ENCODE measurements around the gene DNAH10. TPM values are rescaled to one million over a fixed set of nuclear protein-coding genes. Genes with fewer than 3 reads are reported as not detected.

Gene DNAH10
- total and polyA plus RNA-seq, 2 experiments from 2014 or later, result 0.22 to 0.60 TPM

DNA sequence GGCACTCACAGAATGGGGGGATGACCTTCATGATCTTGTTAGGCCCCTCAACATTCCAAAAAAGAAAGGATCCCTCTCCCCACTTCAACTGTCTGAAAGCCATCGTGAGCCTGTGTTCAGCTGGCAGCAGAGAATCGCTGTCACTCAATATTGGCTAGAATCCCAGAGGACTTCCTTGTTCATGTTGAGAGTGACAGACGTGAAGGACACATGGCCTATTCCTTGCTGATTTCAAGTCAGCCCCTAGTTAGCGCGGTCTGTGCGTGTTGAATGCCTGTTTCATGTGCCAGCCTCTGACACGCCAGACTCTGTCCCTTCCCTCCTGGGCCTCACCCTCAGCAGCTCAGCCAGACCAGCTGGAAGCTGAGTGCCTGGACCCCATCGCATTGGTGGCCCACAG lies 43.1 kb downstream of the DNAH10 start:
- Histone ChIP-seq H2AFZ (no peak overlapping the region), H3K9me3 (ENCODE audit: low read depth) (no peaks in the 10 kb centered on the region), H3K36me3 (replicated peaks; ENCODE audit: insufficient read depth, low read depth) (no peaks in the 10 kb centered on the region), H3K9me2 (replicated peaks; ENCODE audit: insufficient read depth) (no peaks in the 10 kb centered on the region), H3K79me2 (no peaks in the 10 kb centered on the region), H3K27ac (no peak overlapping the region), H3K27me3 (no peaks in the 10 kb centered on the region), H3K4me1 (ENCODE audit: insufficient read depth) (no peaks in the 10 kb centered on the region), H3K4me3 (no peak overlapping the region), H4K20me1 (ENCODE audit: insufficient read depth, poor library complexity, severe bottlenecking) (no peaks in the 10 kb centered on the region), H3K4me2 (no peak overlapping the region)
- no peak for TF ChIP-seq EZH2phosphoT487 (IDR thresholded peaks at IDR 0.05; ENCODE audit: low read depth, severe bottlenecking, unreplicated experiment)
- TF ChIP-seq, protein P1, sequence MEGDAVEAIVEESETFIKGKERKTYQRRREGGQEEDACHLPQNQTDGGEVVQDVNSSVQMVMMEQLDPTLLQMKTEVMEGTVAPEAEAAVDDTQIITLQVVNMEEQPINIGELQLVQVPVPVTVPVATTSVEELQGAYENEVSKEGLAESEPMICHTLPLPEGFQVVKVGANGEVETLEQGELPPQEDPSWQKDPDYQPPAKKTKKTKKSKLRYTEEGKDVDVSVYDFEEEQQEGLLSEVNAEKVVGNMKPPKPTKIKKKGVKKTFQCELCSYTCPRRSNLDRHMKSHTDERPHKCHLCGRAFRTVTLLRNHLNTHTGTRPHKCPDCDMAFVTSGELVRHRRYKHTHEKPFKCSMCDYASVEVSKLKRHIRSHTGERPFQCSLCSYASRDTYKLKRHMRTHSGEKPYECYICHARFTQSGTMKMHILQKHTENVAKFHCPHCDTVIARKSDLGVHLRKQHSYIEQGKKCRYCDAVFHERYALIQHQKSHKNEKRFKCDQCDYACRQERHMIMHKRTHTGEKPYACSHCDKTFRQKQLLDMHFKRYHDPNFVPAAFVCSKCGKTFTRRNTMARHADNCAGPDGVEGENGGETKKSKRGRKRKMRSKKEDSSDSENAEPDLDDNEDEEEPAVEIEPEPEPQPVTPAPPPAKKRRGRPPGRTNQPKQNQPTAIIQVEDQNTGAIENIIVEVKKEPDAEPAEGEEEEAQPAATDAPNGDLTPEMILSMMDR (IDR thresholded peaks at IDR 0.05; ENCODE audit: poor library complexity), result no peak
- no peak for TF ChIP-seq EZH2 (IDR thresholded peaks at IDR 0.05; ENCODE audit: borderline replicate concordance)
- 93% methylated on average over 8 of the region's 8 CpGs for WGBS (ENCODE audit: low lambda C conversion rate, missing lambda C conversion rate)
- DNase-seq (ENCODE audit: low spot score), result no peak

DNA sequence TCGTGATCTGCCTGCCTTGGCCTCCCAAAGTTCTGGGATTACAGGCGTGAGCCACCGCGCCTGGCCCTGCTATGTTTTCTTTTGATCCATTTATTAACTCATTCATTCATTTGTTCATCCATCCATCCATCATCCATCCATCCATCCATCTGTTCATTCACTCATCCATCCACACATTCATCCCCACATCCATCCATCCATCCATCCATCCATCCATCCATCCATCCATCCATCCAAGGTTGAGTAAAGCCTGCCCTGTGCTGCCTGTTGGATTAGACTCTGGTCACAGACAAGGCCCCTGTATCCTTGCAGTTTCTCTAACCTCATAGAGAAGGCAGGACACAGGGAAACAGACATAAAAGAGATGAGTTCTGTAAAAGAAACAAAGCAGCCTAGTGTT lies 44.9 kb downstream of the DNAH10 start:
- DNase-seq (ENCODE audit: low spot score), result no peak
- no peaks in the 10 kb centered on the region for H3K79me2 ChIP-seq
- H3K36me3 ChIP-seq (replicated peaks; ENCODE audit: insufficient read depth, low read depth), result no peaks in the 10 kb centered on the region
- H2AFZ ChIP-seq, result no peak overlapping the region
- H3K27me3 ChIP-seq, result no peaks in the 10 kb centered on the region
- H3K27ac ChIP-seq, result no peak overlapping the region
- no peaks in the 10 kb centered on the region for H3K9me3 ChIP-seq (ENCODE audit: low read depth)
- H3K4me3 ChIP-seq, result no peak overlapping the region
- no peaks in the 10 kb centered on the region for H3K9me2 ChIP-seq (replicated peaks; ENCODE audit: insufficient read depth)
- TF ChIP-seq EZH2 (IDR thresholded peaks at IDR 0.05; ENCODE audit: borderline replicate concordance), result no peak
- TF ChIP-seq, protein P1 (IDR thresholded peaks at IDR 0.05; ENCODE audit: poor library complexity), result no peak
- TF ChIP-seq EZH2phosphoT487 (IDR thresholded peaks at IDR 0.05; ENCODE audit: low read depth, severe bottlenecking, unreplicated experiment), result no peak
- no peaks in the 10 kb centered on the region for H3K4me1 ChIP-seq (ENCODE audit: insufficient read depth)
- no peak overlapping the region for H3K4me2 ChIP-seq
- no peaks in the 10 kb centered on the region for H4K20me1 ChIP-seq (ENCODE audit: insufficient read depth, poor library complexity, severe bottlenecking)
- WGBS (ENCODE audit: low lambda C conversion rate, missing lambda C conversion rate), result 93% methylated on average over 4 of the region's 4 CpGs

DNA sequence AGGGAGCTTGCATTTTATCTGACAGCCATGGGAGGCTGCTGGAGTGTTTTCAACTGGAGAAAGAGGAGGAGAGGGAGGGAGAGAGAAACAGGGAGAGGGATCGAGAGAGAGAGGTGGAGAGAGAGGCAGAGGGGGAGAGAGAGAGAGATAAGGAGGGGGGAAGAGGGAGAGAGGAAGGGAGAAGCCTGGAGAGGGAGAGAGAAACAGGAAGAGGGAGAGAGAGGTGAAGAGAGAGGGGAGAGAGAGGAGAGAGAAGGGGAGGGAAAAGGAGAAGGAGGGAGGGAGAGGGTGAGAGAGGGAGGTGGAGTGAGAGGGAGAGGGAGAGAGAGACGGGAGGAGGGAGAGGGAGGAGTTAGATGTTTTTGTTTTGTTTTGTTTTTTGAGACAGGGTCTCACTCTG lies 45.6 kb downstream of the DNAH10 start:
- Histone ChIP-seq H4K20me1 (ENCODE audit: insufficient read depth, poor library complexity, severe bottlenecking) (no peaks in the 10 kb centered on the region), H3K9me3 (ENCODE audit: low read depth) (no peaks in the 10 kb centered on the region), H3K27me3 (no peaks in the 10 kb centered on the region), H3K9me2 (replicated peaks; ENCODE audit: insufficient read depth) (no peaks in the 10 kb centered on the region), H2AFZ (peak overlapping the region; percentile 35), H3K4me3 (no peak overlapping the region), H3K79me2 (no peaks in the 10 kb centered on the region), H3K27ac (no peak overlapping the region), H3K4me2 (no peak overlapping the region), H3K36me3 (replicated peaks; ENCODE audit: insufficient read depth, low read depth) (no peaks in the 10 kb centered on the region), H3K4me1 (ENCODE audit: insufficient read depth) (no peaks in the 10 kb centered on the region)
- TF ChIP-seq, protein P1 (IDR thresholded peaks at IDR 0.05; ENCODE audit: poor library complexity), result no peak
- TF ChIP-seq EZH2 (IDR thresholded peaks at IDR 0.05; ENCODE audit: borderline replicate concordance) (no peak), EZH2phosphoT487 (IDR thresholded peaks at IDR 0.05; ENCODE audit: low read depth, severe bottlenecking, unreplicated experiment) (no peak)
- WGBS (ENCODE audit: low lambda C conversion rate, missing lambda C conversion rate), result no CpG with 5 or more reads among the region's 2 CpGs
- peak; percentile 15 for DNase-seq (ENCODE audit: low spot score)

DNA sequence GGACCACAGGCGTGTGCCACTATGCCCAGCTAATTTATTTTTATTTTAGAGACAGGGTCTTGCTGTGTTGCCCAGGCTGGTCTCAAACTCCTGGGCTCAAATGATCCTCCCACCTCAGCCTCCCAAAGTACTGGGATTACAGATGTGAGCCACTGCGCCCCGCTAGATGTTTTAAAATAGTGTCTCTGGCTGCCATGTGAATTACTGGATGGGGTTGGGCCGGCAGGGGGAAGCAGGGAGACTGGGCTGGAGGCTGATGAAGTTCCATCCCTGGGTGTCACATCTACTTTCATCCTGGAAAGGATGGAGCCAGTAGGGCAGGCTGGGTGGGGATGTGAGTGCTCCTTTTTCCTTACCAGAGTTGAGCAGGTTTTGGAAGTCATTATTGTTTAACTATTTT lies 46.1 kb downstream of the DNAH10 start:
- Histone ChIP-seq H3K9me2 (replicated peaks; ENCODE audit: insufficient read depth) (no peaks in the 10 kb centered on the region), H3K4me2 (no peak overlapping the region), H3K27me3 (no peaks in the 10 kb centered on the region), H4K20me1 (ENCODE audit: insufficient read depth, poor library complexity, severe bottlenecking) (no peaks in the 10 kb centered on the region), H3K27ac (no peak overlapping the region), H3K9me3 (ENCODE audit: low read depth) (no peaks in the 10 kb centered on the region), H2AFZ (no peak overlapping the region), H3K36me3 (replicated peaks; ENCODE audit: insufficient read depth, low read depth) (no peaks in the 10 kb centered on the region), H3K4me1 (ENCODE audit: insufficient read depth) (no peaks in the 10 kb centered on the region), H3K4me3 (no peak overlapping the region), H3K79me2 (no peaks in the 10 kb centered on the region)
- peak; percentile 28 for DNase-seq (ENCODE audit: low spot score)
- 56% methylated on average over 4 of the region's 4 CpGs for WGBS (ENCODE audit: low lambda C conversion rate, missing lambda C conversion rate)
- no peak for TF ChIP-seq EZH2 (IDR thresholded peaks at IDR 0.05; ENCODE audit: borderline replicate concordance)
- TF ChIP-seq, protein P1 (IDR thresholded peaks at IDR 0.05; ENCODE audit: poor library complexity), result peak; percentile 21
